GM21528 (cell line): ENCODE results near the gene CRP.
"Not testable (repeated sequence)": the region's sequence is repeated elsewhere in the genome, so short reads cannot be mapped to it uniquely, and the experiment has no call there.

Source experiments
- ATAC-seq: cut with Tn5 transposase; IDR thresholded peaks from one replicate; pipeline ENCODE4 v1.9.1; 2021; ENCODE audit warnings: mild to moderate bottlenecking, moderate library complexity; ENCODE audit not compliant: unreplicated experiment, low FRiP score

Gene CRP

GRCh38 chr1:159704481-159704880 is 9.9 kb downstream of the CRP start:
- no peak for ATAC-seq

- ATAC-seq = no peak
These were observed 14.1 kb downstream of the CRP start for GRCh38 chr1:159700312-159700711.

- no peak for ATAC-seq
These were observed 14.7 kb downstream of the CRP start for GRCh38 chr1:159699653-159700052.

GRCh38 chr1:159699246-159699645 is 15.1 kb downstream of the CRP start:
- ATAC-seq = no peak

- ATAC-seq = no peak
These were observed 26.9 kb downstream of the CRP start for GRCh38 chr1:159687511-159687910.

- ATAC-seq = no peak
These were observed 27.6 kb downstream of the CRP start for GRCh38 chr1:159686599-159687299.

GRCh38 chr1:159678939-159679338 is 35.5 kb downstream of the CRP start:
- ATAC-seq = no peak

- no peak for ATAC-seq
These were observed 39.3 kb downstream of the CRP start for GRCh38 chr1:159675046-159675445.

- not testable (repeated sequence) for ATAC-seq
These were observed 42.0 kb downstream of the CRP start for GRCh38 chr1:159672390-159672789.

GRCh38 chr1:159669338-159669737 is 45.1 kb downstream of the CRP start:
- ATAC-seq = no peak

- ATAC-seq = no peak
These were observed 45.6 kb downstream of the CRP start for GRCh38 chr1:159668739-159669138.

GRCh38 chr1:159664247-159664646 is 50.1 kb downstream of the CRP start:
- no peak for ATAC-seq

GRCh38 chr1:159663552-159663951 is 50.8 kb downstream of the CRP start:
- ATAC-seq = no peak
